NB4 (cell line): ENCODE measurements around the gene RNASE7.
A peak's percentile ranks its signal among the peaks of the same experiment; 100 is the strongest.

Experiments
- MYC ChIP-seq: IDR thresholded peaks from 2 replicates; pipeline ENCODE4 v1.6.1; 2011; ENCODE audit warnings: low read depth, low read length
- POLR2A ChIP-seq: IDR thresholded peaks from 2 replicates; pipeline ENCODE4 v1.6.1; 2011; ENCODE audit warnings: mild to moderate bottlenecking; ENCODE audit not compliant: insufficient read length; ENCODE audit errors: extremely low read depth
- TF ChIP-seq, protein P1 (sequence below): IDR thresholded peaks from one replicate; pipeline ENCODE4 v1.5.1; 2012; ENCODE audit warnings: low read depth, low read length
- TF ChIP-seq, protein P2 (sequence below): IDR thresholded peaks from 2 replicates; pipeline ENCODE4 v1.6.1; 2011; ENCODE audit warnings: low read depth, low read length

DNA sequence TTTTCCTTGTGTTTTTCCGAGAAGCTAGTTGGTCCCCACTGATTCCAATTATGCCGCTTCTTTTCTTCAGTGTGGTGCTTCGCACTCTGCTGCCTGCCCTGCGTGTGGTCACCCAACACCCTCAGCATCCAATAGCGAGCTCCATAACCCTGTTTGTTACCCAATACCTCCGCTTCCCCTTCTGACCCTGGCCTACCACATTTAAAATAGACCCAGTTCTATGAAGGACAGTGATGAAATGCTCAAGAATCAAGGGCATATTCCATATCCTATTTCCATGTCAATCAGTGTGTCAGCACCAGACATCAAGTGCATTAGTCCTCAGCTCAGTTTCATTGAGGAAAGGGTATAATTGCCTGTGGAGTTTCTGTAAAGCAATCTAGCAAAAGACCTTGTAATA lies 26.9 kb upstream of the RNASE7 start:
- TF ChIP-seq, protein P1, sequence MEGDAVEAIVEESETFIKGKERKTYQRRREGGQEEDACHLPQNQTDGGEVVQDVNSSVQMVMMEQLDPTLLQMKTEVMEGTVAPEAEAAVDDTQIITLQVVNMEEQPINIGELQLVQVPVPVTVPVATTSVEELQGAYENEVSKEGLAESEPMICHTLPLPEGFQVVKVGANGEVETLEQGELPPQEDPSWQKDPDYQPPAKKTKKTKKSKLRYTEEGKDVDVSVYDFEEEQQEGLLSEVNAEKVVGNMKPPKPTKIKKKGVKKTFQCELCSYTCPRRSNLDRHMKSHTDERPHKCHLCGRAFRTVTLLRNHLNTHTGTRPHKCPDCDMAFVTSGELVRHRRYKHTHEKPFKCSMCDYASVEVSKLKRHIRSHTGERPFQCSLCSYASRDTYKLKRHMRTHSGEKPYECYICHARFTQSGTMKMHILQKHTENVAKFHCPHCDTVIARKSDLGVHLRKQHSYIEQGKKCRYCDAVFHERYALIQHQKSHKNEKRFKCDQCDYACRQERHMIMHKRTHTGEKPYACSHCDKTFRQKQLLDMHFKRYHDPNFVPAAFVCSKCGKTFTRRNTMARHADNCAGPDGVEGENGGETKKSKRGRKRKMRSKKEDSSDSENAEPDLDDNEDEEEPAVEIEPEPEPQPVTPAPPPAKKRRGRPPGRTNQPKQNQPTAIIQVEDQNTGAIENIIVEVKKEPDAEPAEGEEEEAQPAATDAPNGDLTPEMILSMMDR, result no peak
- TF ChIP-seq POLR2A (no peak), MYC (no peak)
- TF ChIP-seq, protein P2, sequence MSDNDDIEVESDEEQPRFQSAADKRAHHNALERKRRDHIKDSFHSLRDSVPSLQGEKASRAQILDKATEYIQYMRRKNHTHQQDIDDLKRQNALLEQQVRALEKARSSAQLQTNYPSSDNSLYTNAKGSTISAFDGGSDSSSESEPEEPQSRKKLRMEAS, result peak; percentile 42; the same call in 1 of the 2 replicates
